HL-60/S4 treated with retinoic acid at 250 ng/mL for 4 days and 3 days (cell line): ENCODE measurements around the gene FAM83G.
"Not testable (repeated sequence)": the region's sequence is repeated elsewhere in the genome, so short reads cannot be mapped to it uniquely, and the experiment has no call there.

Experiments used
- in situ Hi-C: fragments of 300-500 bp; cut with MboI; formaldehyde crosslinking; loops from 2 replicates; pipeline ENCODE4 v1.7.0; 2022; ENCODE audit warnings: low sequenced_read_pairs

Gene FAM83G

GRCh38 chr17:18922596-18922995 is 82.0 kb downstream of the FAM83G start:
- in situ Hi-C loops = not testable (repeated sequence)

GRCh38 chr17:18921912-18922451 is 82.6 kb downstream of the FAM83G start:
- in situ Hi-C loops = no loop called here

DNA sequence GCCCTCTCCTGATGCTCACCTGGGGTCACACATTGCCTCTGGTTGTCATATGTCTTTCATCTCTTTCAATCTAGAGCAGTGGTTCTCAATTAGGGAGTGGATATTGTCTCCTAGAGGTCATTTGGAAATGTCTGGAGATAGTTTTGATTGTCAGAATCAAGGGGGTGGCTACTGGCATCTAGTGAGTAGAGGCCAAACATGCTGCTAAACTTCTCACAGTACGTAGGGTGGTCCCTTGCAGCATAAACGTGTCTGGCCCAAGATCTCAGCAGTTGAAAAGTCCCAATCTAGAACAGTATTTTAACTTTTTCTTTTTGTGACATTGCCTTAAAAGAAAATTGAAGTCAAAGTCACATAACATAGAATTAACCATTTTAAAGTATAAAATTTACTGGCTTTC is 83.1 kb downstream of the FAM83G start:
- in situ Hi-C loops = no loop called here

GRCh38 chr17:18920911-18921441 is 83.6 kb downstream of the FAM83G start:
- in situ Hi-C loops = no loop called here

DNA sequence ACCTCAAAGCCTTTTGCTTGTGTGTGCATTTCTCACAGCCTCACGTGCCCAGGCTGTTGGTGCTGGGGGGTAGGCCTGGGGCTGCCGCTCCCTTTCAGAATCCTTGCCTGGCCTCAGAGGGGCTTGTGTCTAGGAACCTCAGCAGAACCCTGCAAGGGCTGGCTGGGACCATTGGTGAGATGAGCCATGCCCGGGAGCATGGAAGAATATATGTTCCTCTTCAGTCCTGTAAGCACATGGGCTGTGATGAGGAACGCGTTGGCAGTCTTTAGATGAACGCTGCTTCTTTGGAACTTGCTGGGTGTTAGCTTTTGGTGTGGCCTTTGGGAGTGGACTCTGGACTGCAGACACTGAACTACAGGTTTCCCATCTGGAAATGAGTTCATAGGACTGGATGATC is 84.6 kb downstream of the FAM83G start:
- in situ Hi-C loops = no loop called here
